Stomach (tissue), 4 donors: ENCODE data around the gene CSE1L.
"Not testable (repeated sequence)": the region's sequence is repeated elsewhere in the genome, so short reads cannot be mapped to it uniquely, and the experiment has no call there.

Source experiments
- EP300 ChIP-seq: sonication (generic); formaldehyde crosslinking; IDR thresholded peaks from one replicate; pipeline ENCODE4 v1.6.1; 2017; ENCODE audit warnings: antibody characterized with exemption
- POLR2A ChIP-seq, 4 donors: fragments of 450-650 bp; IDR thresholded peaks; one replicate each; pipeline ENCODE4 v1.6.1; 2016; ENCODE audit warnings: antibody characterized with exemption in 4 of 4, control low read depth in 2 of 4, mild to moderate bottlenecking in 1 of 4, moderate library complexity in 1 of 4
- POLR2AphosphoS5 ChIP-seq, 3 donors: sonication (generic); formaldehyde crosslinking; IDR thresholded peaks; one replicate each; pipeline ENCODE4 v1.6.1; 2016; ENCODE audit warnings: antibody characterized with exemption in 3 of 3
- TF ChIP-seq, protein P1 (sequence below), 7 experiments: fragments of 450-650 bp in 4 of 7; fragments of 200-600 bp in 3 of 7; sonication (generic) in 3 of 7; IDR thresholded peaks; one replicate each; pipeline ENCODE4 v1.5.1; 2016 to 2019; ENCODE audit warnings: antibody characterized with exemption in 7 of 7, control low read depth in 2 of 7, mild to moderate bottlenecking in 1 of 7

DNA sequence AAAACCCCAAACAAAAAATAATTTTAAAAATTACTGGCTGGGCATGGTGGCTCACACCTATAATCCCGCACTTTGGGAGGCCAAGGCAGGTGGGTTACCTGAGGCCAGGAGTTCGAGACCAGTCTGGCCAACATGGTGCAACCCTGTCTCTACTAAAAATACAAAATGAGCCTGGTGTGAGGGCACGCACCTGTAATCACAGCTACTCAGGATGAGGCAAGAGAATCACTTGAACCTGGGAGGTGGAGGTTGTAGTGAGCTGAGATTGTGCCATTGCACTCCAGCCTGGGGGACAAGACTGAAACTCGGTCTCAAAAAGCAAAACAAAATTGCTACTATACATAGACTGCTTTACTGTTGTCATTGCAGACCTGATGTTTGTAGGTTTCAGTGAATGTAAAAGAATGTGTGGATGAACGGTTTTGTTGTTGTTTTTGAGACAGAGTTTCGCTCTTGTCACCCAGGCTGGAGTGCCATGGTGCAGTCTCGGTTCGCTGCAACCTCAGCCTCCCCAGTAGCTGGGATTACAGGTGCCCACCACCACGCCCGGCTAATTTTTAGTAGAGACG is 59.0 kb downstream of the CSE1L start:
- TF ChIP-seq, protein P1, sequence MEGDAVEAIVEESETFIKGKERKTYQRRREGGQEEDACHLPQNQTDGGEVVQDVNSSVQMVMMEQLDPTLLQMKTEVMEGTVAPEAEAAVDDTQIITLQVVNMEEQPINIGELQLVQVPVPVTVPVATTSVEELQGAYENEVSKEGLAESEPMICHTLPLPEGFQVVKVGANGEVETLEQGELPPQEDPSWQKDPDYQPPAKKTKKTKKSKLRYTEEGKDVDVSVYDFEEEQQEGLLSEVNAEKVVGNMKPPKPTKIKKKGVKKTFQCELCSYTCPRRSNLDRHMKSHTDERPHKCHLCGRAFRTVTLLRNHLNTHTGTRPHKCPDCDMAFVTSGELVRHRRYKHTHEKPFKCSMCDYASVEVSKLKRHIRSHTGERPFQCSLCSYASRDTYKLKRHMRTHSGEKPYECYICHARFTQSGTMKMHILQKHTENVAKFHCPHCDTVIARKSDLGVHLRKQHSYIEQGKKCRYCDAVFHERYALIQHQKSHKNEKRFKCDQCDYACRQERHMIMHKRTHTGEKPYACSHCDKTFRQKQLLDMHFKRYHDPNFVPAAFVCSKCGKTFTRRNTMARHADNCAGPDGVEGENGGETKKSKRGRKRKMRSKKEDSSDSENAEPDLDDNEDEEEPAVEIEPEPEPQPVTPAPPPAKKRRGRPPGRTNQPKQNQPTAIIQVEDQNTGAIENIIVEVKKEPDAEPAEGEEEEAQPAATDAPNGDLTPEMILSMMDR (IDR thresholded peaks at IDR 0.05), result not testable (repeated sequence)
- TF ChIP-seq POLR2A (IDR thresholded peaks at IDR 0.05); EP300; POLR2AphosphoS5 (IDR thresholded peaks at IDR 0.05): not testable (repeated sequence)
